GM19025 (cell line): ENCODE results near the gene VWC2.

ENCODE experiments used
- ATAC-seq: cut with Tn5 transposase; IDR thresholded peaks from one replicate; pipeline ENCODE4 v1.9.1; 2021; ENCODE audit warnings: mild to moderate bottlenecking, low read depth, moderate library complexity; ENCODE audit not compliant: unreplicated experiment

Gene VWC2

GRCh38 chr7:49927631-49928030 is 154.2 kb downstream of the VWC2 start:
- no peak for ATAC-seq

- ATAC-seq = no peak
Observed at GRCh38 chr7:49928787-49929186, 155.3 kb downstream of the VWC2 start.

GRCh38 chr7:49931627-49932026 is 158.2 kb downstream of the VWC2 start:
- ATAC-seq = no peak

GRCh38 chr7:49937608-49938007 is 164.2 kb downstream of the VWC2 start:
- no peak for ATAC-seq
